GM19328 (cell line): ENCODE results near the gene RNF224.

ENCODE experiments used
- ATAC-seq: cut with Tn5 transposase; IDR thresholded peaks from one replicate; pipeline ENCODE4 v1.9.1; 2021; ENCODE audit warnings: mild to moderate bottlenecking, moderate library complexity; ENCODE audit not compliant: unreplicated experiment

Gene RNF224

GRCh38 chr9:137225699-137226331, 1.5 kb upstream of the RNF224 start:
- ATAC-seq, result no peak

DNA sequence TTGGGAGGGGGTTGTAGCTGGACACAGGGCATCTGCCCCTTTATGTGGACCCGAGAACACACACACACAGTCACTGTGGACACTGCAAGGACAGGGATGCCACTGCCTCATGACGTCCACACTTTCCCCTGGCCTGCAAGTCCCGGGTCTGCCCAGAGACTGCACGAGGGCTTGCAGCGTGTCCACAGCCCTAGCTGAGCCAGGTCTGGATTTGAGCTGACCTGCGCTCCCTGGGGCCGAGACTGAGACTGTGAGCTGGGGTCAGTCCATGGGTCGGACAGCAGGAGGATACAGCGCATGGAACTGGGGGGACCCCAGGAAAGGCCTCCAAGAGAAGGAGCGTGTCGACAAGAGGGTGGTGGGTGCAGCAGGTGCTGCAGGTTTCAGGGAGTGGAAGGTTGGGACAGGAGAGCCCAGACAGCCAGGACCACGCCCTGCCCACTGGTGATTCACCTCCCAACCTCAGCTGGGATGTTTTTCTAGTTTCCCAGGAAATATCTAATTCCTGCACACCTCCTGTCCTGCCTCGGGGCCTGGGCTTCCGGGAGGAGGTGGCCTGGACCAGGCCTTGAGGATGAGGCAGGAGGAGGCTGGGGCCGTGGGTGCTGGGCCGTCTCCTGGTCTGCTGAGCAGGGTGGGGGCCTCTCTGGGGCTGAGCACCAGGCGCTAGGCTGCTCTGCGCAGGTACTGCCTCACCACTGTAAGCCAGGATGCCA, 806 bp upstream of the RNF224 start:
- no peak for ATAC-seq

DNA sequence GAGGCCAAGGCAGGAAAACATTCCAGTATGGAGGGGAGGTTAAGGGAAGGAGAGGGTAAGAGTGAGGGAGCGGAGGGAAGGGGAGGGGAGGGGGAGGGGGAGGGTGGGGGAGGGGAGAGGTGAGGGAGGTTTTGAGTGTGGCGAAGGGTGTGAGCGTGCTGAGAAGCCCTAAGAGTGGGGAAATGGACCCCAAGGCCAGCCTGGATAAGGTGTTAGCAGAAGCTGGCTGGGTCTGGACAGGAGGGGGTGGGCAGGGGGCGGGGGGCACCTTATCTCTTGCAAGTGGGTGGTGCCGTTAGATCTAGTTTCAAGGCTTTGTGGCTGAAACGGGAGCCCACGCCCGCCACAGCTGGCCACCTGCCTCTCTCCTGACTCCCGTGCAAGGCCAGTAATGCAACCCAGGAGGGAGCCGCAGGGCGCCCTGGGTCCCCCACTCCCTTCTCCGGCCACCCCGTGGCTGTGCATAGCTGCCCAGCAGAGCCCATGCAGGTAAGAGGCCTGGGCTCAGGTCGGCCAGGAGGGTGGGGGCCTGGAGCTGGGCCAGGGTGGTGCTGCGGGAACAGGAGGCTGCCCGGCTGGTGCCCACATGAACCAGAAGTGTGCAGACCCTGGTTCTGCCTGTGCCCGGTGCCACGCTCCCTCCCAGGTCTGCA, 677 bp downstream of the RNF224 start:
- no peak for ATAC-seq

DNA sequence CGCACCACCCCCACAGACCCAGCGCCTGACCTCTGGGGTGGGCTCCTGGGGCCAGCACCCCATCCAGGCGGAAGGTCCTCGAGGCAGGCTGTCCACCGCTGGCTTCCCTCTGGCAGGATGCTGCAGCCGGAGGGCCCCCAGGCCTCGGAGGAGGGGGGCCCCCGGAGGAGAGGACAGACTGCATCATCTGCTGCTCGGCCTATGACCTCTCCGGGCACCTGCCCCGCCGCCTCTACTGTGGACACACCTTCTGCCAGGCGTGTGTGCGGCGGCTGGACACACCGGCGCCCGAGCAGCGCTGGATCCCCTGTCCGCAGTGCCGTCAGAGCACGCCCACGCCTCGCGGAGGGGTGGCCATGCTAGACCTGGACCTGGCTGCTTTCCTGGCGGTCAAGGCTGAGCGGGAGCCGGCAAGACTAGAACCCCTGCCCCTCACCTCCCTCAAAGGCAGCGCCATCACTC, 1.2 kb downstream of the RNF224 start:
- no peak for ATAC-seq

DNA sequence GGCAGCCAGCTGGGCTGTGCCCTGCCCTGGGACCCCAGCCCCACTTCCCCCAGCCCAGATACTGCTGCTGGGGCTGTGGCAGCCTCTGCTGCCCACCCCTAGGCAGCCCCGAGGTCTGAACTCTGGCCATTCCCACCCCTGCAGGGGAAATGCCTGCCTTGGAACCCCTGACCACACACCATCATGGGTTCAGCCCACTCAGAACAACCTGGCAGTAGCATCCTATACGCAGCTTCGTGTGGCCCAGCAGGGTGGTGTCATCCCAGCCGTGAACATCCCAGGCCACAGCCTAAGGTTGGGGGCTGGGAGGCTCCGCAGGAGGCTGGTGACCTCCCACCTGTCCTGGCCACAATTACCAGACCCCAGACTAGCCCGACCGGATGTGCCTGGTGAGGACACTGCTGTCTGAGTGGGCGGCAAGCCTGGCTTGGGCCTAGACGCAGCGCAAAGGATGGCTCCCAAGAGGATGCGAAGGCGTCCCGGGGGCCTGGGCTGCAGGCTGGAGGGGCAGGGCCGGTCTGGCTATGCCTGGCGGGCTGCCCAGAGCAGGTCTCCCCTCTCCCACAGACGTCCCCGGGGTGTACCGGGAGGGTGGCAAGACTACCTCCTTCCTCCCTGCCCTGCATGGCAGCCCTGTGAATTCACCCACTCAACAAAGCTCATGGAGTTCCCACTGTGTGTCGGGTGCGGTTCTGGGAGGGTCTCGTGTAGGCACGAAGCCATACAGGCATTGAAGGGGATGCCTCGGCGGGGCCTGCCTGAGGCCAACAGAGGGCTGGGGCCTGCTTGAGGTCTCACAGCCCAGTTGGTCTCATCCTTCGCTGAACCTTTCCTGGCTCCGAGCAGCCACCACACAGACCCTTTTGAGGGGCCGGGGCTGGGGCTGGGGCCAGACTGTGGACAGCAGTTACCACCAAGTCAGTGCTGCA, 1.9 kb downstream of the RNF224 start:
- ATAC-seq, result no peak

DNA sequence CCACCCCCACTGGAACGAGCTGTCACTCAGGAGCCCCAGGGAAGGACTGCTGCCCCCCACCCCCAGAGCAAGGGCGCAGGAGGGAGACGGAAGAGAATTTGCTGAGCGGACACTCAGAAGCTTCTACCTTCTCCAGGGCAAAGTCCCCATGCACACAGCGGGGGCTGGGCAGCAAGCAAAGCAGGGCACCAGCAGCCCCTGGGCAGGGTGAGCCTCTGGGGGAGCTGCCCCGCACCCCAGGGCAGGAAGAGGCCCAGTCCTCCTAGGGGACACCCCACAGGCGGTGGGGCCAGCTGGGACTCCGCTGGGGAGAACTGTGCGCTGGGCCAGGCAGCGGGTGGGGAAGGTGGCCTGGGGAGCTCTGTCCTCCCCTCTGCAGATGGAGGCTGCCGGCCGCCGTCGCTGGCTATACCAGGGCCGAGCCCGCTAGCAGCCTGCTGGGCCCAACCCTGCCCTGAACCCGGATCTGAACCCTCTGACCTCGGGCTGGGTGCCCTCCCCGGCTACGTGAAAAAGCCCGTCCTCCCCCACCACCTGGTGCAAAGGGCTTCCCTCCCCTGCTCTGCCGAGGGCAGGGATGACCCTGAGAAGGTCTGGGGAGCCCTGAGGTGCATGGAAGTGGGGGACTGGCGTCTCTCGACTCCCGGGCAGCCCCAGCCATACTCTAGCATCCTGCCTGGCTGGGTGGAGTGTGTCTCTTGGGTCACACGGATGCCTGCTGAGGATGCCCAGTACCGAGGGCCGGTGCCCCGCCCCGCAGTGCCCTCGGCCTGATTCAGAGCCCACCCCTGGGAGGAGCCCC, 2.8 kb downstream of the RNF224 start:
- no peak for ATAC-seq

DNA sequence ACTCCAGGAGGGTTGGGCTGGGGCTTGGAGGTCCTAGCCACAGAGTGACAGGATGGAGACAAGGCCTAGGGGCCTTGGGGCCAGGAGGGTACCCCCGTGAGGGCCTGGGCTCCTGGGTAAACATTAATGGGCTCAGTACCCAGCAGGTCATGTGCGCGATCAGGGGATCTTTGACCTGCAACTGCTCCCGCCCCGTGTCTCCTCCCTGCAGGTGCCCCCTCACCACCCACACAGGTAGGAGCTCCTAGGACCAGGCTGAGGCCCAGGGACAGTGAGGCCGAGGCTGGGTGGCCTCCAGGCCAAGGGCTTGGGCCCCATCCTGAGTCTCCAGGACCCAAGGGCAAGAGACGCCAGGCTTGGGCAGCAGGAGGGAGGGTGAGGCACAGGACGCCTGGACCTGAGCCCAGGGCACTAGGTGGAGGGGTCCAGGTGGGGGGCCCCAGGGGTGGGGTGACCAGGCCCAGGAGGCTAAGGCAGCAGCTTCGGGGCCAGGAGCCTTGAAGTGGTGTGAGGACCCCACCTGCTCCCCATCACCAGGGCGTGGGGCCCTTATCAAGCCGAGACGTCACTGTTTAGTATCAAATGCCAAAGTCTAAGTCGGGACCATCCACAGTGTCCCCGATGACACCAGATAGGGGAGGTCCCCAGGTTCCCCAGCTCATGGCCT, 3.5 kb downstream of the RNF224 start, which contains the start of gene SLC34A3:
TSS of gene SLC34A3 (plus strand) at position 197 of the 667 bp plus-strand sequence. CDS start 802 bp downstream, outside the sequence.
- no peak for ATAC-seq

GRCh38 chr9:137231372-137232039, 4.2 kb downstream of the RNF224 start:
- ATAC-seq, result no peak

GRCh38 chr9:137232101-137232500, 4.8 kb downstream of the RNF224 start:
- ATAC-seq, result no peak

- ATAC-seq, result no peak
These were observed 5.2 kb downstream of the RNF224 start for GRCh38 chr9:137232510-137232909.

DNA sequence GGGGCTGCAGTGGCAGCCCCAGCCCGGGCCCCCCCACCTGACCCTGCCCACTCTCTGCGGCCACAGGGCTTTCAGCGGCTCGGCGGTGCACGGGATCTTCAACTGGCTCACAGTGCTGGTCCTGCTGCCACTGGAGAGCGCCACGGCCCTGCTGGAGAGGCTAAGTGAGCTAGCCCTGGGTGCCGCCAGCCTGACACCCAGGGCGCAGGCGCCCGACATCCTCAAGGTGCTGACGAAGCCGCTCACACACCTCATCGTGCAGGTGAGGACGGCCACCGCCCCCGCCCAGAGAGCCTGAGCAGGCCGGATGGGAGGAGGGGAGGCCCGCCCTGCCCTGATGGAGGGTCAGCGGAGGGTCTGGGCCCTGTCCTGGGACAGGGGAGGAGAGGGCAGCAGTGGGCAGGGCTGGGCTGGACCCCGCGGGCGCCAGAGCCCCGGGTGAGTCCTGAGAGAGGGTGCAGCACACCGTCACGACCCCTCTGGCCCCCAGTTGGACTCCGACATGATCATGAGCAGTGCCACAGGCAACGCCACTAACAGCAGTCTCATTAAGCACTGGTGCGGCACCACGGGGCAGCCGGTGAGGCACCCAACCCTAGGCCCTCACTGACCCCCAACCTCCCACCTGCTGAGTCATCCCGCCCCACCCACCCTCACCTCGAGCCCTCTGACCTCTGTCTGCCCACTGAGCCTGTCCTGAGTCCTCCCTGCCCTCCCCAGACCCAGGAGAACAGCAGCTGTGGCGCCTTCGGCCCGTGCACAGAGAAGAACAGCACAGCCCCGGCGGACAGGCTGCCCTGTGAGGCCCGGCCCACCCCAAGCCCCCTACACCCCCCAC, 6.1 kb downstream of the RNF224 start:
- ATAC-seq, result no peak

GRCh38 chr9:137234055-137234697, 6.9 kb downstream of the RNF224 start:
- ATAC-seq, result no peak

DNA sequence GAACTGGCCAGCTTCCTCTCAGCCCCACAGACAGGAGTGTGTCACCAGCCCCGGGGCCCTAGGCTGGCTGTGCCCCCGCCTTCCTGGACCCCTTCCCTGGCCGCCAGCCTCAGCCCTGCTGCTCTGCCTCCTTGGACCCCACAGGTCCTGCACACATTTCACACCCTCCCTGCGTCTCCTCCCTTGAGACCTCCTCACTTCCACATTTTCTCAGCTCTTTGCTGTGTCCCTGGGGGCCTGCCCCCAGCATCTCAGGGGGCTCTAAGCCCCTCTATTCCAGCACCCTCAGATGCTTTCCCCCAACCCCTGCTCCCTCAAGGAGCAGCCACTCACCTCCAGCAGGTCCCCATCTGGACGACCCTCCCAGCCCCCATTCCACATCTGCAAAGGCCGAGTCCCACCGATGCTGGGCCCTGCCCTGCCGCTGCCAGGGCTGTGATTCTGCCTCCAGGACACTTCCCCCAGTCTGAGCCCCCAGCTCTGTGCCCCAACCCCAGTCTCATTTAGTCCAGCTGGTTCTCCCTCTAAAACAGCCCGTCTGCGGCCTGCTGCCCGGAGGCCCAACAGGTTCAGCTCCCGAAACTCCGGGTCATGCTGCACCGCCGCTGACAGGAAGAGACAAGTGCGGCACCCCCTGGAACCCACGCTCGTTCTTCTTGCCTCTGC, 7.6 kb downstream of the RNF224 start:
- ATAC-seq, result no peak

DNA sequence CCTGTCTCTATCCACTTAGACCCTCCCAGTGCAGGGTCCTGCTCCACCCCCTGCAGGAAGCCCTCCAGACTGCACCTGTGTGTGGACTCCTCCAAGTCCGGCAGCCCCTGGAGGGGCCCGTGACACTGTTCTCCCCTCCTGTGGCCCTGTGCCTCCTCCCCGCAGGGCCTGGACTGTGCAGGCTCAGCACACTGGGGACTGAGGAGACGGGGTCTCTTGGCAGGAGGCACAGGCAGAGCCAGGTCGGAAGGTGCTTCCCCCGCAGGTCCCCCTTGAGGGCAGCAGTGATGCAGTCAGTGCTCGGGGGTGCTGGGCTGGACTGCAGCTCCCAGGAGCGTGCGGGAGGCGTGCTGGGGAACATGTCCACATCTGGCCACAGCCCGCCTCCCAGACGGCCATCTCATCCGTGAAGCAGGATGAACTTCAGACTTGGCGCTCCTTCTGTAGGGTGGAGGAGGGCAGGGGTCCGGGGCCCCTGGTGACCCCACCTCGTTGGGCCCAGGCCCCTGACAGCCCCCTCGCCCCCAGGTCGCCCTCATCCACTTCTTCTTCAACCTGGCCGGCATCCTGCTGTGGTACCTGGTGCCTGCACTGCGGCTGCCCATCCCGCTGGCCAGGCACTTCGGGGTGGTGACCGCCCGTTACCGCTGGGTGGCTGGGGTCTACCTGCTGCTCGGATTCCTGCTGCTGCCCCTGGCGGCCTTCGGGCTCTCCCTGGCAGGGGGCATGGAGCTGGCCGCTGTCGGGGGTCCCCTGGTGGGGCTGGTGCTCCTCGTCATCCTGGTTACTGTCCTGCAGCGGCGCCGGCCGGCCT, 8.3 kb downstream of the RNF224 start:
- no peak for ATAC-seq

- ATAC-seq, result no peak
These were observed 9.1 kb downstream of the RNF224 start for GRCh38 chr9:137236238-137236935.
